ENCODE measurements around the gene GPR42.
A peak's percentile ranks its signal among the peaks of the same experiment; 100 is the strongest.

Gene GPR42

GRCh38 chr19:35417713-35418534 is 47.1 kb downstream of the GPR42 start:
- Histone ChIP-seq H4K20me1 (no peaks in the 10 kb centered on the region), H3K9ac (no peak overlapping the region), H3K4me2 (peak overlapping the region in 5 of 11 experiments; percentile 29 to 68 (median 59); a peak in 11 of 22 replicates), H3K27me3 (no peaks in the 10 kb centered on the region), H3K27ac (no peak overlapping the region), H3K36me3 (no peaks in the 10 kb centered on the region), H3K4me3 (no peak overlapping the region), H3K9me3 (replicated peaks in 1 of 11) (no peaks in the 10 kb centered on the region), H3K4me1 (peaks cover 4 to 30% (median 16%) of the 10 kb centered on the region in 10 experiments; a peak in 15 of 20 replicates)
- TF ChIP-seq Cebpa-rat (IDR thresholded peaks at IDR 0.05) = no peak

- Histone ChIP-seq H3K4me3 (no peak overlapping the region), H3K9ac (no peak overlapping the region), H3K36me3 (no peaks in the 10 kb centered on the region), H3K4me2 (peak overlapping the region in 1 of 11 experiments; percentile 68; a peak in 1 of 22 replicates), H4K20me1 (no peaks in the 10 kb centered on the region), H3K27me3 (no peaks in the 10 kb centered on the region), H3K4me1 (peaks cover 4 to 30% (median 16%) of the 10 kb centered on the region in 10 experiments; a peak in 15 of 20 replicates), H3K27ac (no peak overlapping the region), H3K9me3 (replicated peaks in 1 of 11) (no peaks in the 10 kb centered on the region)
- TF ChIP-seq Cebpa-rat (IDR thresholded peaks at IDR 0.05) = no peak
Measured at GRCh38 chr19:35419046-35419445, 48.2 kb downstream of the GPR42 start.

- H3K4me2 ChIP-seq = peak overlapping the region in 3 of 11 experiments; percentile 32 to 54 (median 44); a peak in 2 of 22 replicates
- H3K4me1 ChIP-seq = peaks cover 4 to 31% (median 16%) of the 10 kb centered on the region in 10 experiments; a peak in 15 of 20 replicates
- H3K9ac ChIP-seq = no peak overlapping the region
- H3K27ac ChIP-seq = no peak overlapping the region
- no peaks in the 10 kb centered on the region for H3K9me3 ChIP-seq (replicated peaks in 1 of 11)
- no peaks in the 10 kb centered on the region for H4K20me1 ChIP-seq
- no peak overlapping the region for H3K4me3 ChIP-seq
- no peaks in the 10 kb centered on the region for H3K36me3 ChIP-seq
- no peak for TF ChIP-seq Cebpa-rat (IDR thresholded peaks at IDR 0.05)
- no peaks in the 10 kb centered on the region for H3K27me3 ChIP-seq
Measured at GRCh38 chr19:35419805-35420204, 48.9 kb downstream of the GPR42 start.

- H3K4me1 ChIP-seq = peaks cover 4 to 41% (median 19%) of the 10 kb centered on the region in 10 experiments; a peak in 15 of 20 replicates
- H3K27ac ChIP-seq = no peak overlapping the region
- no peak overlapping the region for H3K4me3 ChIP-seq
- TF ChIP-seq Cebpa-rat (IDR thresholded peaks at IDR 0.05) = no peak
- H4K20me1 ChIP-seq = no peaks in the 10 kb centered on the region
- no peaks in the 10 kb centered on the region for H3K36me3 ChIP-seq
- H3K9me3 ChIP-seq (replicated peaks in 1 of 11) = no peaks in the 10 kb centered on the region
- H3K9ac ChIP-seq = 0 out of 22 replicates have a peak overlapping the region, but pooled peaks of 1 of the 11 experiments have one; percentile 2
- peak overlapping the region in 1 of 11 experiments; percentile 10; a peak in 1 of 22 replicates for H3K4me2 ChIP-seq
- no peaks in the 10 kb centered on the region for H3K27me3 ChIP-seq
Measured at GRCh38 chr19:35421362-35421761, 50.5 kb downstream of the GPR42 start.

All from BLaER1 treated with 17β-estradiol and CSF1 and Interleukin-3, amounts not matched to agents 10 nM and 100 nM (cell line).